ENCODE data around the gene DHX34. TPM values are rescaled to one million over a fixed set of nuclear protein-coding genes. Genes with fewer than 3 reads are reported as not detected.
"Not testable (repeated sequence)": the region's sequence is repeated elsewhere in the genome, so short reads cannot be mapped to it uniquely, and the experiment has no call there.

The DHX34 gene
- 10 to 100 TPM in 2 of 3 donors, 1 to 10 TPM in 1; 6.2 to 20.6 (median 20.5) TPM for total RNA-seq

GRCh38 chr19:47348819-47349795 is at the start of gene DHX34:
Gene DHX34 (plus strand): TSS chr19:47349315. CDS start chr19:47353031, 3,716 bp downstream.
- Histone ChIP-seq H3K4me1 (no peaks in the 10 kb centered on the region), H3K27ac (peak within 1 kb of the TSS; percentile 73 to 74), H3K4me3 (peak within 1 kb of the TSS; percentile 72 to 87 (median 75)), H3K36me3 (no peaks in the 10 kb centered on the region), H3K27me3 (no peaks in the 10 kb centered on the region), H3K9me3 (no peaks in the 10 kb centered on the region)
- DNase-seq (ENCODE audit: low spot score in 2 of 2), result peak; percentile 98 to 99
- intact Hi-C loops (cut with DNase I; ENCODE audit: low total_unique reads), result no loop called here
- peak; percentile 77 for TF ChIP-seq POLR2A (IDR thresholded peaks at IDR 0.05)
- TF ChIP-seq CTCF (IDR thresholded peaks at IDR 0.05), result peak; percentile 86 to 99 (median 98)
- peak in 2 of 3 donors; percentile 51 to 54 for TF ChIP-seq POLR2AphosphoS5 (IDR thresholded peaks at IDR 0.05)

GRCh38 chr19:47300867-47301266 is 48.2 kb upstream of the DHX34 start:
- H3K4me3 ChIP-seq; H3K27me3 ChIP-seq; H3K36me3 ChIP-seq; DNase-seq (ENCODE audit: low spot score in 2 of 2); H3K4me1 ChIP-seq; intact Hi-C loops (cut with DNase I; ENCODE audit: low total_unique reads); H3K27ac ChIP-seq; H3K9me3 ChIP-seq: not testable (repeated sequence)

- intact Hi-C loops (cut with DNase I; ENCODE audit: low total_unique reads), result no loop called here
- Histone ChIP-seq H3K9me3 (no peaks in the 10 kb centered on the region), H3K27ac (no peak overlapping the region), H3K36me3 (no peaks in the 10 kb centered on the region), H3K4me3 (no peak overlapping the region), H3K27me3 (no peaks in the 10 kb centered on the region), H3K4me1 (peaks cover 0 to 4% of the 10 kb centered on the region in 2 donors)
- no peak for TF ChIP-seq CTCF (IDR thresholded peaks at IDR 0.05)
- DNase-seq (ENCODE audit: low spot score in 2 of 2), result no peak
Observed at GRCh38 chr19:47302249-47302648, 46.9 kb upstream of the DHX34 start.

GRCh38 chr19:47303966-47304365 is 45.1 kb upstream of the DHX34 start:
- Histone ChIP-seq H3K4me1 (peaks cover 0 to 4% of the 10 kb centered on the region in 2 donors), H3K27ac (no peak overlapping the region), H3K9me3 (no peaks in the 10 kb centered on the region), H3K27me3 (no peaks in the 10 kb centered on the region), H3K4me3 (no peak overlapping the region), H3K36me3 (no peaks in the 10 kb centered on the region)
- TF ChIP-seq POLR2A (IDR thresholded peaks at IDR 0.05) (no peak), POLR2AphosphoS5 (IDR thresholded peaks at IDR 0.05) (no peak), CTCF (IDR thresholded peaks at IDR 0.05) (no peak)
- intact Hi-C loops (cut with DNase I; ENCODE audit: low total_unique reads), result no loop called here
- no peak for DNase-seq (ENCODE audit: low spot score in 2 of 2)

- Histone ChIP-seq H3K4me3 (peak overlapping the region in 1 of 3 donors; percentile 16), H3K4me1 (peaks cover 0 to 4% of the 10 kb centered on the region in 2 donors), H3K36me3 (no peaks in the 10 kb centered on the region), H3K27ac (no peak overlapping the region), H3K9me3 (no peaks in the 10 kb centered on the region), H3K27me3 (no peaks in the 10 kb centered on the region)
- intact Hi-C loops (cut with DNase I; ENCODE audit: low total_unique reads), result no loop called here
- TF ChIP-seq POLR2AphosphoS5 (IDR thresholded peaks at IDR 0.05) (peak; percentile 25 to 82 (median 48)), CTCF (IDR thresholded peaks at IDR 0.05) (peak; percentile 81 to 95 (median 92)), POLR2A (IDR thresholded peaks at IDR 0.05) (no peak)
- peak in 1 of 2 donors; percentile 69 for DNase-seq (ENCODE audit: low spot score in 2 of 2)
Observed at GRCh38 chr19:47305309-47305751, 43.8 kb upstream of the DHX34 start.
